NCI-H2171 (cell line): ENCODE data around the gene ITLN2.
"Not testable (repeated sequence)": the region's sequence is repeated elsewhere in the genome, so short reads cannot be mapped to it uniquely, and the experiment has no call there.

ENCODE experiments used
- DNase-seq: peaks from one replicate; lab custom pipeline; 2025; lab: John Stamatoyannopoulos, UW

Gene ITLN2

GRCh38 chr1:160952129-160952510 is 2.5 kb downstream of the ITLN2 start:
- DNase-seq, result no peak

GRCh38 chr1:160951443-160952128 is 3.0 kb downstream of the ITLN2 start:
- DNase-seq, result no peak

- no peak for DNase-seq
Measured at GRCh38 chr1:160950657-160951056, 4.0 kb downstream of the ITLN2 start.

DNA sequence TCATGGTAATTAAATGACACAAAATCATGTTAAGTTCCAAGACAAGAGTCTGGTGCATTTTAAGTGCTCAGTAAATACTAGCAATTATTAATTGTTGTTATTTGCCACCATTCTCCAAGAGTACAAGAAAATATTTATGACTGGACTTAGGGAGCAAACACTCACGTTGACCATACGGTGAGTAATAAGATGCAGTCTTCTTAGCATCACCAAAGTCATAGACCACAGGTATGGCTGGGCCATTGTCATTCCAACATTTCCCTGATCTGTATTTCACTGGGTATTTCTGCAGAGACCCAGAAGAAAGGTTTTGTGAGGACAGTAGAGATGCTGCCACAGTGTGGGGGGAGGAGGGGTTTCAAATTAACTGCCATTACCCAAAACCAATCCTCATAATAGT is 4.7 kb downstream of the ITLN2 start:
- no peak for DNase-seq

- DNase-seq, result not testable (repeated sequence)
Measured at GRCh38 chr1:160949216-160949880, 5.3 kb downstream of the ITLN2 start.

- DNase-seq, result not testable (repeated sequence)
Measured at GRCh38 chr1:160947174-160947759, 7.3 kb downstream of the ITLN2 start.

- not testable (repeated sequence) for DNase-seq
Measured at GRCh38 chr1:160945881-160946280, 8.7 kb downstream of the ITLN2 start.

- no peak for DNase-seq
Measured at GRCh38 chr1:160945079-160945478, 9.5 kb downstream of the ITLN2 start.

DNA sequence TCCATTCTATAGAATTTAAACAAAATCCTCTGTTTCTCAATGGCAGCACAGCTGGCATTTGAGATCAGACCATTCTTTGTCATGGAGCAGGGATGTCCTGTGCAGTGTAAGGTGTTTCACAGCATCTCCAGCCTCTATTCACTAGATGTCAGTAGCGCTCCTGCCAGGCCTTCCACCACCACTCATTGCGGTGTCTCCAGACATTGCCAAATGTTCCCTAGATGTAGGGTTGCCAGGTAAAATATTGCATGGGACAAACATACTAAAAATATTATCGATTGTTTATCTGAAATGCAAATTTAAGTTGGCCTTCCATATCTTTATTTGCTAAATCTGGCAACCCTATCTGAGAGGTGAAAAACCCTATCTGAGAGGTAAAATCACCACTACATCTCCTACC is 11.7 kb downstream of the ITLN2 start:
- no peak for DNase-seq

- not testable (repeated sequence) for DNase-seq
Measured at GRCh38 chr1:160936666-160937065, 17.9 kb downstream of the ITLN2 start.

DNA sequence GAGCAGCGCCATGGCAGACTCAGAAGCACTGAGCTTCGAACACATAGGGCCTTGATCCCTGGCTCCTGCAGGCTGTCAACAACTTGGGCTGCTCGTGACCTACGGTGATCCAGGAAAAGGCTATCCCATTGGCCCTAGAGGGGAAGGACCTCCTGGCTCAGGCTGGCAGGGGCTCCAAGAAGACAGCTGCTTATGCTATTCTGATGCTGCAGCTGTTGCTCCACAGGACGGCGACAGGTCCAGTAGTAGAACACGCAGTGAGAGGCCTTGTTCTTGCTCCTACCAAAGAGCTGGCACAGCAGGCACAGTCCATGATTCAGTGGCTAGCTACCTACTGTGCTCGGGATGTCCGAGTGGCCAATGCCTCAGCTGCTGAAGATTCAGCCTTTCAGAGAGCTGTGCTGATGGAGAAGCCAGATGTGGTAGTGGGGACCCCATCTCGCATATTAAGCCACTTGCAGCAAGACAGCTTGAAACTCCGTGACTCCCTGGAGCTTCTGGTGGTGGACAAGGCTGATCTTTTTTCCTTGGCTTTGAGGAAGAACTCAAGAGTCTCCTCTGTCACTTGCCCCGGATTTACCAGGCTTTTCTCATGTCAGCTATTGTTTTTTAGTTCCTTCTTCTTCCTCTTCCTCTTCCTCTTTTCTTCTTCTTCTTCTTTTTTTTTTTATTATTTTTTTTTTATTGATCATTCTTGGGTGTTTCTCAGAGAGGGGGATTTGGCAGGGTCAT is 18.9 kb downstream of the ITLN2 start:
- DNase-seq, result no peak

DNA sequence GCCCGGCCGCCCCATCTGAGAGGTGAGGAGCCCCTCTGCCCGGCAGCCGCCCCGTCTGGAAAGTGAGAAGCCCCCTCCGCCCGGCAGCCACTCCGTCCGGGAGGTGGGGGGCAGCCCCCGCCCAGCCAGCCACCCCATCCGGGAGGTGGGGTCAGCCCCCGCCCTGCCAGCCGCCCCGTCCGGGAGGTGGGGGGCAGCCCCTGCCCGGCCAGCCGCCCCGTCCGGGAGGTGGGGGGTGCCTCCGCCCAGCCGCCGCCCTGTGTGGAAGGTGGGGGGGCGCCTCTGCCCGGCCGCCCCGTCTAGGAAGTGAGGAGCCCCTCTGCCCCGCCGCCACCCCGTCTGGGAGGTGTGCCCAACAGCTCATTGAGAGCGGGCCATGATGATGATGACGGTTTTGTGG is 21.3 kb downstream of the ITLN2 start:
- not testable (repeated sequence) for DNase-seq

GRCh38 chr1:160925652-160926244 is 28.9 kb downstream of the ITLN2 start:
- no peak for DNase-seq

DNA sequence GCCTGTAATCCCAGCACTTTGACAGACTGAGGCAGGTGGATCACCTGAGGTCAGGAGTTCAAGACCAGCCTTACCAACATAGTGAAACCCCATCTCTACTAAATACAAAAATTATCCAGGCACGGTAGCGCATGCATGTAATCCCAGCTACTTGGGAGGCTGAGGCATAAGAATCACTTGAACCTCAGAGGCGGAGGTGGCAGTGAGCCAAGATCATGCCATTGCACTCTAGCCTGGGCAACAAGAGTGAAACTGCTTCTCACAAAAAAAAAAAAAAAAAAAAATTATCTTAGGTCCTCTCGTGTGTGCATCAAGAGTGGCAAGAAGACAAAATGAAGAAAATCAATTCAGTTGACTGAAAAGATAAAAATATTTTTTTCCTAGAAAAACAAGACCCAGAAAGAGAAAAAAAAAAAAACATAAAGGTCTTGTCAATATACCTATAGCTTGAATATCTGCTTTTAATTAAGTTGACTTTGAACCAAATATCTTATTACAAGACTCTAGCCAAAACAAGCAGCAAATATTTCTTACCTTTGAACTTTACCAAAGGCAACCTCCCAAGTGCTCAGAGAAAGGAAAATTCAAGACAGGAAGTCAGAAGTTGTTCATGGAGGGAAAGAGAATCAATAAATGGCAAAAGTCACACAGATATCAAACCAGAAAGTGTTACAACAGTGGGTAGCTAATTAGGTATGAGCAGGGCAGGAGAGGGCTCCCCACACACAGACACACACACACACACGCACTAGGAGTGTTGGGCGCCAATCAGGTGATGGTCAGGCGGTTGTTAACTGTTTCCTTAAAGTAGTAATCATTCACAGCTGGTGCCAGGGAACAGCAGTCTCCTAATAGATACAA is 29.6 kb downstream of the ITLN2 start:
- no peak for DNase-seq

GRCh38 chr1:160916666-160917065 is 37.9 kb downstream of the ITLN2 start:
- no peak for DNase-seq

DNA sequence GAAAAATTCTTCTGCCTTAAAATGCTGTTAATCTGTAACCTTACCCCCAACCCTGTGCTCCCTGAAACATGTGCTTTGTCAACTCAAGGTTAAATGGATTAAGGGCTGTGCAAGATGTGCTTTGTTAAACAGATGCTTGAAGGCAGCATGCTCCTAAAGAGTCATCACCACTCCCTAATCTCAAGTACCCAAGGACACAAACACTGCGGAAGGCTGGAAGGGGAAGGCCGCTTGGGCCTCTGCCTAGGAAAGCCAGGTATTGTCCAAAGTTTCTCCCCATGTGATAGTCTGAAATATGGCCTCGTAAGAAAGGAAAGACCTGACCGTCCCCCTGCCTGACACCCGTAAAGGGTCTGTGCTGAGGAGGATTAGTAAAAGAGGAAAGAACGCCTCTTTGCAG is 41.4 kb downstream of the ITLN2 start:
- DNase-seq, result not testable (repeated sequence)

GRCh38 chr1:160911925-160912324 is 42.7 kb downstream of the ITLN2 start:
- DNase-seq, result no peak

GRCh38 chr1:160911441-160911840 is 43.2 kb downstream of the ITLN2 start:
- DNase-seq, result no peak

DNA sequence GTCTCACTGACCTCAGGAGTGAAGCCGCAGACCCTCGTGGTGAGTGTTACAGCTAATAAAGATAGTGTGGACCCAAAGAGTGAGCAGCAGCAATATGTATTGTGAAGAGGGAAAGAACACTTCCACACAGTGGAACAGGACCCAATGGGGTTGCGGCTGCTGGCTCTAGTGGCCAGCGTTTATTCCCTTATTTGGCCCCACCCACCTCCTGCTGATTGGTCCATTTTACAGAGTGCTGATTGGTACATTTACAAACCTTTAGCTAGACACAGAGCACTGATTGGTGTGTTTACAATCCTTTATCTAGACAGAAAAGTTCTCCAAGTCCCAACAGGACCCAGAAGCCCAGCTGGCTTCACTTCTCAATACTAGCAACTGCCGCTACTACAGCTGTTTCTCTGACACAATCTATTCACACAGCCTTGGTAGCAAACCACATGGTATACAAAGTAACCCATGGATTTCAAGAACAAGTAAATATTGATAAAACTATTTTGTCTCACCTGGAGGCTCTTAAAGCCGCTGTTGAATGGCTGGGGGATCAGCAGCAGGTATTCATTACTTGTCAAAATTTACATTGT is 44.3 kb downstream of the ITLN2 start:
- no peak for DNase-seq

DNA sequence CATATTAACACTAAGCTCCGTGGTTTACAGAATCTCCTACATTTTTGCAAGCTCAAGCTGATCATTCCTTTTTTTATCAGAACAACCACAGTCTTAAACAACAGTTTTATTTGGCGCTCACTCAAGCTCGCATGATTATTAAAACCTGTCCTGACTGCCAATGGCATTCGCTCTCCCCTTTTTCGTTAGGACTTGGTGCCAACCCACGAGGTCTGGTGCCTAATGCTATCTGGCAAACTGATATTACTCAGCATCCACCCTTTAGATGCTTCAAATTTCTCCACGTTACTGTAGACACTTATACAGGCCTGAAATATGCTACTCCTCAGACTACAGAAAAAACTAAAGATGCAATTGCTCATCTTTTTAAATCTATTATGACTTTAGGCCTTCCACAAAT is 46.6 kb downstream of the ITLN2 start:
- DNase-seq, result no peak

GRCh38 chr1:160905617-160905989 is 49.0 kb downstream of the ITLN2 start:
- DNase-seq, result no peak
